IPS-15b (cell line): ENCODE measurements around the gene MMP12.

Experiments used
- H3K27me3 ChIP-seq: one replicate; pipeline ENCODE4 v1.6.1; 2013; ENCODE audit warnings: low read length; ENCODE audit not compliant: control insufficient read depth, insufficient read depth
- H3K36me3 ChIP-seq: one replicate; pipeline ENCODE4 v1.6.1; 2013; ENCODE audit warnings: low read length; ENCODE audit not compliant: control insufficient read depth, insufficient read depth
- H3K4me1 ChIP-seq: one replicate; pipeline ENCODE4 v1.6.1; 2013; ENCODE audit warnings: mild to moderate bottlenecking, low read length; ENCODE audit not compliant: control insufficient read depth, insufficient read depth
- H3K4me3 ChIP-seq: one replicate; pipeline ENCODE4 v1.5.1; 2013; ENCODE audit warnings: low read depth, low read length
- H3K9ac ChIP-seq: one replicate; pipeline ENCODE4 v1.6.1; 2013; ENCODE audit warnings: low read depth, mild to moderate bottlenecking, low read length
- H3K9me3 ChIP-seq: one replicate; pipeline ENCODE4 v1.6.1; 2013; ENCODE audit warnings: mild to moderate bottlenecking, low read length; ENCODE audit not compliant: control insufficient read depth, insufficient read depth

Gene MMP12

GRCh38 chr11:102830001-102830727 lies 44.6 kb downstream of the MMP12 start:
- Histone ChIP-seq H3K4me1 (no peaks in the 10 kb centered on the region), H3K9me3 (no peaks in the 10 kb centered on the region), H3K27me3 (no peaks in the 10 kb centered on the region), H3K9ac (no peak overlapping the region), H3K4me3 (no peak overlapping the region), H3K36me3 (no peaks in the 10 kb centered on the region)

- no peaks in the 10 kb centered on the region for H3K27me3 ChIP-seq
- no peaks in the 10 kb centered on the region for H3K9me3 ChIP-seq
- no peaks in the 10 kb centered on the region for H3K36me3 ChIP-seq
- no peak overlapping the region for H3K9ac ChIP-seq
- no peak overlapping the region for H3K4me3 ChIP-seq
- no peaks in the 10 kb centered on the region for H3K4me1 ChIP-seq
Measured at GRCh38 chr11:102829316-102830000, 45.3 kb downstream of the MMP12 start.

GRCh38 chr11:102824556-102824955 lies 50.2 kb downstream of the MMP12 start:
- no peaks in the 10 kb centered on the region for H3K27me3 ChIP-seq
- H3K36me3 ChIP-seq = peaks cover 2% of the 10 kb centered on the region

GRCh38 chr11:102819491-102819890 lies 55.3 kb downstream of the MMP12 start:
- Histone ChIP-seq H3K36me3 (peaks cover 2% of the 10 kb centered on the region), H3K27me3 (no peaks in the 10 kb centered on the region), H3K9me3 (no peaks in the 10 kb centered on the region), H3K9ac (no peak overlapping the region), H3K4me3 (no peak overlapping the region), H3K4me1 (no peaks in the 10 kb centered on the region)

More at GRCh38 chr11:102824556-102824955, 50.2 kb downstream of the MMP12 start:
- Histone ChIP-seq H3K4me3 (no peak overlapping the region), H3K4me1 (no peaks in the 10 kb centered on the region), H3K9ac (no peak overlapping the region), H3K9me3 (no peaks in the 10 kb centered on the region)

- no peaks in the 10 kb centered on the region for H3K9me3 ChIP-seq
- H3K36me3 ChIP-seq = no peaks in the 10 kb centered on the region
- no peak overlapping the region for H3K4me3 ChIP-seq
- no peaks in the 10 kb centered on the region for H3K4me1 ChIP-seq
- no peaks in the 10 kb centered on the region for H3K27me3 ChIP-seq
- H3K9ac ChIP-seq = no peak overlapping the region
Measured at GRCh38 chr11:102813484-102813883, 61.3 kb downstream of the MMP12 start.
